IMR-90 (cell line): ENCODE data around the gene REPIN1. TPM values are rescaled to one million over a fixed set of nuclear protein-coding genes. Genes with fewer than 3 reads are reported as not detected.

Experiments used
- ATAC-seq: fragments of 200-7000 bp; cut with Tn5 transposase; 2 replicates; pipeline ENCODE4 v1.9.1; 2020; ENCODE audit warnings: low read depth, mild to moderate bottlenecking, moderate library complexity
- Bru-seq: library from RNA; stranded (reverse); fragments of 400-500 nt; gene quantifications from one replicate; lab custom pipeline; 2021; lab: Mats Ljungman, UMichigan
- BruChase-seq, 2 experiments: library from RNA; stranded (reverse); fragments of 400-500 nt; gene quantifications; one replicate each; lab custom pipeline; 2021; lab: Mats Ljungman, UMichigan
- BruUV-seq: library from RNA; stranded (reverse); fragments of 400-500 nt; replicated peaks from 2 replicates; lab custom pipeline; 2021; lab: Mats Ljungman, UMichigan
- CTCF ChIA-PET: fragments of 300-600 bp; formaldehyde crosslinking; extraction: SDS; loops from one replicate; lab custom pipeline; 2021; ENCODE audit warnings: antibody characterized with exemption; lab: Yijun Ruan, JAX
- POLR2A ChIA-PET: fragments of 300-600 bp; sonication (Branson Sonifier 250); formaldehyde crosslinking; loops from one replicate; lab custom pipeline; 2022; ENCODE audit warnings: antibody characterized with exemption; ENCODE audit not compliant: unreplicated experiment; lab: Charles Lee
- DNase-seq: peaks from one replicate; pipeline ENCODE4 v3.0.0; 2013
- H2AFZ ChIP-seq: replicated peaks from 2 replicates; pipeline ENCODE3; 2013; ENCODE audit warnings: low read length, mild to moderate bottlenecking; ENCODE audit not compliant: poor library complexity
- H2AK5ac ChIP-seq: 2 replicates; pipeline ENCODE4 v1.6.1; 2013; ENCODE audit warnings: low read depth, low read length, inconsistent platforms
- H2AK9ac ChIP-seq: replicated peaks from 2 replicates; pipeline ENCODE3; 2013; ENCODE audit warnings: mild to moderate bottlenecking, low read depth, low read length, moderate library complexity; ENCODE audit not compliant: poor library complexity
- H2BK120ac ChIP-seq: 2 replicates; pipeline ENCODE4 v1.6.1; 2013; ENCODE audit warnings: low read depth, low read length, inconsistent platforms
- H2BK15ac ChIP-seq: 3 replicates; pipeline ENCODE4 v1.6.1; 2013; ENCODE audit warnings: low read depth, low read length, inconsistent platforms
- H2BK20ac ChIP-seq: 2 replicates; pipeline ENCODE4 v1.6.1; 2013; ENCODE audit warnings: low read depth, mild to moderate bottlenecking, inconsistent platforms, low read length, moderate library complexity
- H2BK5ac ChIP-seq: 2 replicates; pipeline ENCODE4 v1.6.1; 2013; ENCODE audit warnings: mild to moderate bottlenecking, low read depth, low read length, inconsistent platforms; ENCODE audit not compliant: poor library complexity, severe bottlenecking
- H3K14ac ChIP-seq: replicated peaks from 2 replicates; pipeline ENCODE4 v1.6.1; 2013; ENCODE audit warnings: low read depth, low read length, inconsistent platforms
- H3K18ac ChIP-seq: 2 replicates; pipeline ENCODE4 v1.6.1; 2013; ENCODE audit warnings: low read depth, low read length, control low read depth
- H3K23ac ChIP-seq: 2 replicates; pipeline ENCODE4 v1.6.1; 2013; ENCODE audit warnings: low read depth, low read length, inconsistent platforms
- H3K27ac ChIP-seq: 2 replicates; pipeline ENCODE4 v1.5.1; 2013; ENCODE audit warnings: mild to moderate bottlenecking, control low read depth, low read length; ENCODE audit not compliant: insufficient read depth
- H3K27me3 ChIP-seq: 2 replicates; pipeline ENCODE4 v1.6.1; 2013; ENCODE audit warnings: low read length; ENCODE audit not compliant: control insufficient read depth, insufficient read depth
- H3K36me3 ChIP-seq: 2 replicates; pipeline ENCODE4 v1.6.1; 2013; ENCODE audit warnings: low read length, mixed read lengths; ENCODE audit not compliant: control insufficient read depth, insufficient read depth
- H3K4ac ChIP-seq: 2 replicates; pipeline ENCODE4 v1.6.1; 2013; ENCODE audit warnings: low read depth, low read length, inconsistent platforms
- H3K4me1 ChIP-seq: 2 replicates; pipeline ENCODE4 v1.6.1; 2013; ENCODE audit warnings: low read length, mixed read lengths; ENCODE audit not compliant: control insufficient read depth, insufficient read depth
- H3K4me2 ChIP-seq: 2 replicates; pipeline ENCODE4 v1.6.1; 2013; ENCODE audit warnings: low read depth, mild to moderate bottlenecking, control low read depth, low read length, moderate library complexity
- H3K4me3 ChIP-seq: 2 replicates; pipeline ENCODE4 v1.5.1; 2013; ENCODE audit warnings: low read depth, mild to moderate bottlenecking, control low read depth, low read length, moderate library complexity; ENCODE audit not compliant: insufficient read depth
- H3K56ac ChIP-seq: 2 replicates; pipeline ENCODE4 v1.6.1; 2013; ENCODE audit warnings: low read length, inconsistent platforms; ENCODE audit not compliant: insufficient read depth; ENCODE audit errors: extremely low read depth
- H3K79me1 ChIP-seq, 2 experiments: 2 replicates each; pipeline ENCODE4 v1.6.1; 2013; ENCODE audit warnings: low read length in 2 of 2, inconsistent platforms in 1 of 2, low read depth in 1 of 2
- H3K9ac ChIP-seq: 2 replicates; pipeline ENCODE4 v1.6.1; 2013; ENCODE audit warnings: low read depth, low read length, control low read depth
- H3K9me1 ChIP-seq: 2 replicates; pipeline ENCODE4 v1.6.1; 2013; ENCODE audit warnings: low read length, inconsistent platforms; ENCODE audit not compliant: insufficient read depth
- H3K9me3 ChIP-seq: 2 replicates; pipeline ENCODE4 v1.6.1; 2013; ENCODE audit warnings: low read length; ENCODE audit not compliant: control insufficient read depth, insufficient read depth
- H4K20me1 ChIP-seq: 2 replicates; pipeline ENCODE4 v1.6.1; 2013; ENCODE audit warnings: low read length, inconsistent platforms; ENCODE audit not compliant: insufficient read depth
- H4K5ac ChIP-seq: 2 replicates; pipeline ENCODE4 v1.6.1; 2013; ENCODE audit warnings: mild to moderate bottlenecking, low read depth, low read length, control low read depth
- H4K8ac ChIP-seq, 2 experiments: 2 replicates each; pipeline ENCODE4 v1.6.1; 2013; ENCODE audit warnings: low read depth in 2 of 2, low read length in 2 of 2, control low read depth in 1 of 2, inconsistent platforms in 1 of 2
- H4K91ac ChIP-seq: 2 replicates; pipeline ENCODE4 v1.6.1; 2013; ENCODE audit warnings: low read depth, low read length, inconsistent platforms; ENCODE audit not compliant: insufficient read depth
- CEBPB ChIP-seq: IDR thresholded peaks from 2 replicates; pipeline ENCODE4 v1.6.1; 2012; ENCODE audit warnings: low read depth, low read length, improper control_type of control experiment
- MAZ ChIP-seq: IDR thresholded peaks from 2 replicates; pipeline ENCODE4 v1.6.1; 2012; ENCODE audit warnings: low read depth, mild to moderate bottlenecking, low read length, improper control_type of control experiment, moderate library complexity, borderline replicate concordance
- RFX5 ChIP-seq: IDR thresholded peaks from 2 replicates; pipeline ENCODE4 v1.8.0; 2012; ENCODE audit warnings: low read depth, mild to moderate bottlenecking, low read length, moderate library complexity
- USF2 ChIP-seq: fragments of 150-350 bp; IDR thresholded peaks from 2 replicates; pipeline ENCODE4 v1.6.1; 2017; ENCODE audit warnings: mild to moderate bottlenecking, antibody characterized with exemption, low read length, low read depth
- WGBS, 2 experiments: methylation state at CpG; one replicate each; pipeline versions ENCODE4 v1.1.5 to v1.1.7; 2013; ENCODE audit warnings: missing lambda C conversion rate in 2 of 2; ENCODE audit not compliant: insufficient read length in 1 of 2; ENCODE audit errors: extremely low coverage in 2 of 2; 5-methylcytosine and 5-hydroxymethylcytosine counted together
- dilution Hi-C: fragments of 300-500 bp; cut with HindIII; formaldehyde crosslinking; loops from one replicate; pipeline ENCODE4 v1.14.3; 2018; ENCODE audit warnings: low sequenced_read_pairs; ENCODE audit not compliant: unreplicated experiment
- in situ Hi-C: fragments of 300-500 bp; cut with MboI; formaldehyde crosslinking; loops from 3 replicates; pipeline ENCODE4 v1.14.3; 2019; ENCODE audit warnings: low sequenced_read_pairs, inconsistent platforms, mixed read lengths
- intact Hi-C: fragments of 100-400 bp; cut with micrococcal nuclease; formaldehyde crosslinking; loops from 2 replicates; pipeline ENCODE4 v1.10.0; 2022
- long read RNA-seq: library from polyadenylated mRNA; unstranded; transcript quantifications from one replicate; pipeline ENCODE4 v2.0.0, GENCODE V29; 2021; ENCODE audit not compliant: unreplicated experiment
- polyA plus RNA-seq, 3 experiments: library from polyadenylated mRNA; depleted of rRNA; stranded (reverse); fragments of >200 nt; gene quantifications; 2 replicates each; pipeline ENCODE4 v1.2.3, GENCODE V29; 2012; ENCODE audit warnings: low replicate concordance in 1 of 3
- total RNA-seq: library from RNA; depleted of rRNA; stranded (reverse); fragments of >200 nt; gene quantifications from 2 replicates; pipeline ENCODE4 v1.2.3, GENCODE V29; 2012; rRNA removed

REPIN1 gene
- total RNA-seq (19.4 and 20.6 TPM in 2 replicates), polyA plus RNA-seq (2012; rRNA removed) (50.6 and 59.7 TPM in 2 replicates), Bru-seq, nascent RNA (percentile 70 among the genes with signal in this experiment), BruChase-seq, experiment 1, labeled RNA remaining after a 6-hour chase (percentile 86 among the genes with signal in this experiment), BruChase-seq, experiment 2, labeled RNA remaining after a 2-hour chase (percentile 88 among the genes with signal in this experiment)
- 56.1 and 62.3 TPM in 2 replicates for polyA plus RNA-seq (2012; cell fraction: cytosol; rRNA removed)
- polyA plus RNA-seq (2012; cell fraction: nucleus; rRNA removed; ENCODE audit: low replicate concordance): 76.7 and 123 TPM in 2 replicates
- long read RNA-seq, transcript REPIN1-203 (2 exons, 2,969 nt): minor isoform, 14 of 136 reads
- long read RNA-seq, transcript REPIN1-202 (1 exons, 2,876 nt): major isoform, 91 of 136 reads
- long read RNA-seq, transcript REPIN1-214 (3 exons, 2,058 nt): minor isoform, 11 of 136 reads
- long read RNA-seq, transcript REPIN1-207 (2 exons, 1,064 nt): minor isoform, 5 of 136 reads
- long read RNA-seq, partial matches to known transcripts: 2 of 136 reads
- long read RNA-seq, other reads (novel, unspliced or antisense): 8 of 136 reads

DNA sequence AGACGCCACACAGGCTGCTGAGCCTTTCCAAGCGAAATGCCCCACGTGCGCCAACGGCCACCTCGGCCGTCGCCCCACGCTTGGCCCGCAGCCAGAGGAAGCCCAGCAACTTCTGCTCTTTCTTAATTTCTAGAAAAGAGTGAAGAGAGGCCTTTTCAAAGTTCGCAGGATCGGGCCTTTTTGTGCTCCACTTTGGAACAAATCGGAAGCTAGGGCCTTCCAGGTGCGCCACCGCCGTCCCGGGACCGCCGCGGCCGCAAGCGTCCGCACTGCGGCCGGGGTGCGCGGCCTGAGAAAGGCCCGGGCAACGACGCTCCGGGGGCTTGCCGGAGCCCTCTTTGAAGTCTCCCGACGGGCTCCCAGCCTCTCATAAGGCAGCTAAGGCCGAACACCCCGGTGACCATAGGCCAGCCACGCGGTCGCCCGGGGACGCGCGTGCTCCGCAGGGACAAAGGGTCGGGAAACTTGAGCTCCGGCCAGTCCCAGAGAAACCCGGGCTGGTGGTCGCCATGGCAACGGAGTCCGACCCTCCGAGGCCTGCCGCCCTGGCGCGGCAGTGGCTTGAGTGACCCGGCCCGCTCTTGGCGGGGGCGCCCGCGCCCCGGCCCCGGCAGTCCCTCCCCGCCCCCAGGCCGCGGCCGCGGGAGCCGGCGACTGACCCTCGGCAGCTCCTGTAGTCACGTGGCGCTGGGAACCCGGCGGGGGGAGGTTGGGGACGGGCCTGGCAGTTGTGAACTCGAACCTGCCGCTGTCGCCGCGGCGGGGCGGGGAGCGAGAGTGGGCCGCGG lies at the start of gene REPIN1:
Gene REPIN1, plus strand, starts transcription at position 727 of the 788 bp plus-strand sequence. CDS start 890 bp downstream, outside the sequence.
- H2BK120ac ChIP-seq: peak within 1 kb of the TSS; percentile 86
- H3K79me1 ChIP-seq: peaks cover 13 to 31% of the 10 kb centered on the region in 2 experiments; a peak in 3 of 4 replicates
- CTCF ChIA-PET: interaction anchor here (0.8 kb wide), 1 partner anchor 53 kb away, joined by 3 read pairs; no protein-coding TSS in a partner anchor
- peak within 1 kb of the TSS; percentile 79 for H2BK5ac ChIP-seq
- no TSS peak for BruUV-seq
- H2AK5ac ChIP-seq: peak within 1 kb of the TSS; percentile 89
- peak within 1 kb of the TSS; percentile 83 for H3K9ac ChIP-seq
- H2AK9ac ChIP-seq: peak within 1 kb of the TSS; percentile 93
- H3K4me3 ChIP-seq: peak within 1 kb of the TSS; percentile 81
- peak within 1 kb of the TSS; percentile 97 for H4K91ac ChIP-seq
- H4K8ac ChIP-seq: peak within 1 kb of the TSS; percentile 85 to 92
- TF ChIP-seq CEBPB (no peak), RFX5 (no peak), MAZ (peak; percentile 63; the same call in 1 of the 2 replicates), USF2 (peak; percentile 95)
- peak within 1 kb of the TSS; percentile 98 for H3K4ac ChIP-seq
- H3K14ac ChIP-seq: peak within 1 kb of the TSS; percentile 99
- peaks cover 27% of the 10 kb centered on the region for H3K36me3 ChIP-seq
- 0% methylated on average over 26 of the region's 85 CpGs; no CpG with 5 or more reads in 1 of the 2 experiments for WGBS, 2 experiments
- peak within 1 kb of the TSS; percentile 93 for H3K56ac ChIP-seq
- no peaks in the 10 kb centered on the region; the same call in 1 of the 2 replicates for H3K9me1 ChIP-seq
- H4K5ac ChIP-seq: peak within 1 kb of the TSS; percentile 87
- H2BK20ac ChIP-seq: peak within 1 kb of the TSS; percentile 71; the same call in 1 of the 2 replicates
- H2BK15ac ChIP-seq: peak within 1 kb of the TSS; percentile 46; the same call in 1 of the 3 replicates
- H2AFZ ChIP-seq: peak within 1 kb of the TSS; percentile 97
- peak; percentile 68 for ATAC-seq
- H4K20me1 ChIP-seq: peaks cover 9% of the 10 kb centered on the region
- no peaks in the 10 kb centered on the region for H3K27me3 ChIP-seq
- peak within 1 kb of the TSS; percentile 99 for H3K23ac ChIP-seq
- in situ Hi-C loops: no loop called here
- peak within 1 kb of the TSS; percentile 97 for H3K4me2 ChIP-seq
- H3K4me1 ChIP-seq: peaks cover 18% of the 10 kb centered on the region
- dilution Hi-C loops: no loop called here
- H3K18ac ChIP-seq: peak within 1 kb of the TSS; percentile 85
- DNase-seq: peak; percentile 79
- intact Hi-C loops: no loop called here
- POLR2A ChIA-PET: interaction anchor here (0.5 to 1.7 kb wide), 3 partner anchors 23 to 52 kb away, joined by 3 to 20 read pairs (median 5); no protein-coding TSS in a partner anchor
- H3K9me3 ChIP-seq: no peaks in the 10 kb centered on the region
- peak within 1 kb of the TSS; percentile 85 for H3K27ac ChIP-seq
